ENCODE measurements around the gene MTA1. TPM values are rescaled to one million over a fixed set of nuclear protein-coding genes. Genes with fewer than 3 reads are reported as not detected.

Gene MTA1
- total RNA-seq, 3 donors from 2014 or later (not counting 1 experiment from before 2014, with no cell fraction given) = 104 to 125 (median 112) TPM

GRCh38 chr14:105416671-105417070 is 3.0 kb upstream of the MTA1 start:
- no peak for ATAC-seq

DNA sequence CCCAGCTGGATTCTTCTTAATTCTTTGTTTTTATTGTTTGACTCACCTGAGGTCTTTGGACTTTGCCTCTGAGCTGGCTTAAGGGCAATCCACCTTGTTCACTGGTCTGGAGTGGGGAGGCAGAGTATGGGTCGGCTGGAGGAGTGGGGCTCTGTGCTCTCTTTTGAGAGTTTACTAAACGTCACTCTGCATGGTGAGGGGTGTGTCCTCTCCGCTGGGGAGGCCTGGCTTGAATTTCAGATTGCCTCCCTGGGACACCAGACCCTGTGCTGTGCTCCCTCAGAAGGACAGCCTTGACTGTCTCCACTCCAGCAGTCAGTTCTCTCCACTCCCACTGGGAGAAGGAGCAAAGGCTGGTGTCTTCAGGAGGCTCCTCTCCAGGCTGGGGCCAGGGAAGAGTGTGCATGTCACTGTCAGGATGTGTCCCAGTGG is 1.9 kb upstream of the MTA1 start:
- H3K27ac ChIP-seq (ENCODE audit: low read length) = no peak overlapping the region
- DNase-seq (no peak), ATAC-seq (no peak)
- peaks cover 9% of the 10 kb centered on the region for H3K27me3 ChIP-seq (ENCODE audit: control insufficient read depth, insufficient read depth, low read length)
- intact Hi-C loops (cut with micrococcal nuclease) = loop anchor here (5.0 kb wide), 1 partner anchor 45 kb away; no protein-coding TSS in a partner anchor
- no peak overlapping the region for H3K27ac Mint-ChIP-seq
- no peak overlapping the region for H3K4me3 ChIP-seq (ENCODE audit: low read length)
- no peaks in the 10 kb centered on the region for H3K9me3 ChIP-seq (ENCODE audit: control insufficient read depth, insufficient read depth, low read length)
- peaks cover 0 to 9% of the 10 kb centered on the region in 2 donors for H3K27me3 Mint-ChIP-seq (ENCODE audit: low read depth in 2 of 2)
- no peaks in the 10 kb centered on the region for H3K36me3 ChIP-seq (ENCODE audit: control insufficient read depth, insufficient read depth, low read length)
- H3K4me1 ChIP-seq (ENCODE audit: control insufficient read depth, insufficient read depth, low read length) = peaks cover 51% of the 10 kb centered on the region
- no peaks in the 10 kb centered on the region for H3K9me3 Mint-ChIP-seq
- no peak overlapping the region for H3K4me3 Mint-ChIP-seq
- WGBS (ENCODE audit: insufficient coverage) = 90% methylated on average over 3 of the region's 3 CpGs
- H3K36me3 Mint-ChIP-seq = no peaks in the 10 kb centered on the region
- TF ChIP-seq, protein P1, sequence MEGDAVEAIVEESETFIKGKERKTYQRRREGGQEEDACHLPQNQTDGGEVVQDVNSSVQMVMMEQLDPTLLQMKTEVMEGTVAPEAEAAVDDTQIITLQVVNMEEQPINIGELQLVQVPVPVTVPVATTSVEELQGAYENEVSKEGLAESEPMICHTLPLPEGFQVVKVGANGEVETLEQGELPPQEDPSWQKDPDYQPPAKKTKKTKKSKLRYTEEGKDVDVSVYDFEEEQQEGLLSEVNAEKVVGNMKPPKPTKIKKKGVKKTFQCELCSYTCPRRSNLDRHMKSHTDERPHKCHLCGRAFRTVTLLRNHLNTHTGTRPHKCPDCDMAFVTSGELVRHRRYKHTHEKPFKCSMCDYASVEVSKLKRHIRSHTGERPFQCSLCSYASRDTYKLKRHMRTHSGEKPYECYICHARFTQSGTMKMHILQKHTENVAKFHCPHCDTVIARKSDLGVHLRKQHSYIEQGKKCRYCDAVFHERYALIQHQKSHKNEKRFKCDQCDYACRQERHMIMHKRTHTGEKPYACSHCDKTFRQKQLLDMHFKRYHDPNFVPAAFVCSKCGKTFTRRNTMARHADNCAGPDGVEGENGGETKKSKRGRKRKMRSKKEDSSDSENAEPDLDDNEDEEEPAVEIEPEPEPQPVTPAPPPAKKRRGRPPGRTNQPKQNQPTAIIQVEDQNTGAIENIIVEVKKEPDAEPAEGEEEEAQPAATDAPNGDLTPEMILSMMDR (IDR thresholded peaks at IDR 0.05) = no peak
- peaks cover 20 to 36% of the 10 kb centered on the region in 2 donors for H3K4me1 Mint-ChIP-seq

More at GRCh38 chr14:105416671-105417070, 3.0 kb upstream of the MTA1 start:
- WGBS (ENCODE audit: insufficient coverage) = 96% methylated on average over 8 of the region's 11 CpGs
- H3K4me3 ChIP-seq (ENCODE audit: low read length) = no peak overlapping the region
- Mint-ChIP-seq H3K36me3 (no peaks in the 10 kb centered on the region), H3K4me3 (peak overlapping the region; percentile 19), H3K27ac (no peak overlapping the region), H3K4me1 (peaks cover 10 to 25% of the 10 kb centered on the region in 2 donors), H3K27me3 (ENCODE audit: low read depth in 2 of 2) (peaks cover 0 to 12% of the 10 kb centered on the region in 2 donors), H3K9me3 (no peaks in the 10 kb centered on the region)
- intact Hi-C loops (cut with micrococcal nuclease) = loop anchor here (5.0 kb wide), 1 partner anchor 44 kb away; no protein-coding TSS in a partner anchor
- H3K27ac ChIP-seq (ENCODE audit: low read length) = no peak overlapping the region
- no peak for DNase-seq
- peaks cover 15% of the 10 kb centered on the region for H3K27me3 ChIP-seq (ENCODE audit: control insufficient read depth, insufficient read depth, low read length)
- peaks cover 45% of the 10 kb centered on the region for H3K4me1 ChIP-seq (ENCODE audit: control insufficient read depth, insufficient read depth, low read length)
- H3K36me3 ChIP-seq (ENCODE audit: control insufficient read depth, insufficient read depth, low read length) = no peaks in the 10 kb centered on the region
- H3K9me3 ChIP-seq (ENCODE audit: control insufficient read depth, insufficient read depth, low read length) = no peaks in the 10 kb centered on the region
- TF ChIP-seq, protein P1 (IDR thresholded peaks at IDR 0.05) = no peak

- intact Hi-C loops (cut with micrococcal nuclease) = loop anchor here (5.0 kb wide), 1 partner anchor 46 kb away; no protein-coding TSS in a partner anchor
- H3K4me3 Mint-ChIP-seq = peak overlapping the region; percentile 76
- ATAC-seq (no peak), DNase-seq (no peak)
- TF ChIP-seq, protein P1 (IDR thresholded peaks at IDR 0.05) = no peak
- Histone ChIP-seq H3K4me3 (ENCODE audit: low read length) (no peak overlapping the region), H3K27me3 (ENCODE audit: control insufficient read depth, insufficient read depth, low read length) (peaks cover 3% of the 10 kb centered on the region), H3K27ac (ENCODE audit: low read length) (no peak overlapping the region), H3K36me3 (ENCODE audit: control insufficient read depth, insufficient read depth, low read length) (no peaks in the 10 kb centered on the region), H3K4me1 (ENCODE audit: control insufficient read depth, insufficient read depth, low read length) (peaks cover 53% of the 10 kb centered on the region), H3K9me3 (ENCODE audit: control insufficient read depth, insufficient read depth, low read length) (no peaks in the 10 kb centered on the region)
- peaks cover 25 to 34% of the 10 kb centered on the region in 2 donors for H3K4me1 Mint-ChIP-seq
- H3K36me3 Mint-ChIP-seq = no peaks in the 10 kb centered on the region
- no peaks in the 10 kb centered on the region for H3K9me3 Mint-ChIP-seq
- H3K27me3 Mint-ChIP-seq (ENCODE audit: low read depth in 2 of 2) = peaks cover 0 to 3% of the 10 kb centered on the region in 2 donors
- H3K27ac Mint-ChIP-seq = peak overlapping the region in 1 of 2 donors; percentile 65
- 89% methylated on average over 19 of the region's 19 CpGs for WGBS (ENCODE audit: insufficient coverage)
Measured at GRCh38 chr14:105418269-105419194, 1.1 kb upstream of the MTA1 start.

Data from natural killer cell (primary cell).